ENCODE measurements around the gene IGSF11.

- TF ChIP-seq DLX4 (CRISPR knock-in tag; IDR thresholded peaks at IDR 0.05): no peak
- no peak for TF ChIP-seq THAP7 (CRISPR knock-in tag; IDR thresholded peaks at IDR 0.05)
- TF ChIP-seq, protein P1, sequence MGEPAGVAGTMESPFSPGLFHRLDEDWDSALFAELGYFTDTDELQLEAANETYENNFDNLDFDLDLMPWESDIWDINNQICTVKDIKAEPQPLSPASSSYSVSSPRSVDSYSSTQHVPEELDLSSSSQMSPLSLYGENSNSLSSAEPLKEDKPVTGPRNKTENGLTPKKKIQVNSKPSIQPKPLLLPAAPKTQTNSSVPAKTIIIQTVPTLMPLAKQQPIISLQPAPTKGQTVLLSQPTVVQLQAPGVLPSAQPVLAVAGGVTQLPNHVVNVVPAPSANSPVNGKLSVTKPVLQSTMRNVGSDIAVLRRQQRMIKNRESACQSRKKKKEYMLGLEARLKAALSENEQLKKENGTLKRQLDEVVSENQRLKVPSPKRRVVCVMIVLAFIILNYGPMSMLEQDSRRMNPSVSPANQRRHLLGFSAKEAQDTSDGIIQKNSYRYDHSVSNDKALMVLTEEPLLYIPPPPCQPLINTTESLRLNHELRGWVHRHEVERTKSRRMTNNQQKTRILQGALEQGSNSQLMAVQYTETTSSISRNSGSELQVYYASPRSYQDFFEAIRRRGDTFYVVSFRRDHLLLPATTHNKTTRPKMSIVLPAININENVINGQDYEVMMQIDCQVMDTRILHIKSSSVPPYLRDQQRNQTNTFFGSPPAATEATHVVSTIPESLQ (CRISPR knock-in tag; IDR thresholded peaks at IDR 0.05): no peak
Observed at GRCh38 chr3:118980832-118981231, 53.8 kb downstream of the IGSF11 start.
